ENCODE measurements around the gene PLA2G4D.

DNA sequence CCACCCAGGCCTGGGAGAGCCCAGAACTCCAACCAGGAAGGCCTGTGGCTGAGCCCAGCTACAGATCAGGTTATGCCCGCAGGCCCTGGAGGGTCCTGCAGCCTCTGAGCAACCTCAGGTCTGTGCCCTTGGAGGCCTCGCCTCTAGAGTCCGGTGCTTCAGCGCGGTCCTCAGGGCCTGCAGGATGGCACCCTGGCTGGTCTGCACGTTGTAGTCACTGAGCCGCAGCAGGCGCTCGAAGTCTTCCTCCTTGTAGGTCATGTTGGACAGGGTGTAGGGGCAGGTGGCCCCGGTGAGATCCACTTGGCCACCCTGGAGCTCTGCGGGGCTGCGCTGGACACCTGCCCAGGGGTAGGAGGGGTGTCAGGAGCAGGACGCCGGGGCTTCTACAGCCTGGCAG lies 25.8 kb downstream of the PLA2G4D start:
- TF ChIP-seq EZH2 (IDR thresholded peaks at IDR 0.05; ENCODE audit: borderline replicate concordance, low read length) = no peak
- TF ChIP-seq, protein P1, sequence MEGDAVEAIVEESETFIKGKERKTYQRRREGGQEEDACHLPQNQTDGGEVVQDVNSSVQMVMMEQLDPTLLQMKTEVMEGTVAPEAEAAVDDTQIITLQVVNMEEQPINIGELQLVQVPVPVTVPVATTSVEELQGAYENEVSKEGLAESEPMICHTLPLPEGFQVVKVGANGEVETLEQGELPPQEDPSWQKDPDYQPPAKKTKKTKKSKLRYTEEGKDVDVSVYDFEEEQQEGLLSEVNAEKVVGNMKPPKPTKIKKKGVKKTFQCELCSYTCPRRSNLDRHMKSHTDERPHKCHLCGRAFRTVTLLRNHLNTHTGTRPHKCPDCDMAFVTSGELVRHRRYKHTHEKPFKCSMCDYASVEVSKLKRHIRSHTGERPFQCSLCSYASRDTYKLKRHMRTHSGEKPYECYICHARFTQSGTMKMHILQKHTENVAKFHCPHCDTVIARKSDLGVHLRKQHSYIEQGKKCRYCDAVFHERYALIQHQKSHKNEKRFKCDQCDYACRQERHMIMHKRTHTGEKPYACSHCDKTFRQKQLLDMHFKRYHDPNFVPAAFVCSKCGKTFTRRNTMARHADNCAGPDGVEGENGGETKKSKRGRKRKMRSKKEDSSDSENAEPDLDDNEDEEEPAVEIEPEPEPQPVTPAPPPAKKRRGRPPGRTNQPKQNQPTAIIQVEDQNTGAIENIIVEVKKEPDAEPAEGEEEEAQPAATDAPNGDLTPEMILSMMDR (IDR thresholded peaks at IDR 0.05; ENCODE audit: low read length) = no peak
